HepG2 (cell line): Measurements from ENCODE around the gene CELSR2.

Experiments
- EZH2 ChIP-seq: conservative IDR thresholded peaks from 2 replicates; pipeline ENCODE4 v1.6.1; 2012; ENCODE audit warnings: mild to moderate bottlenecking, low read depth, low read length, moderate library complexity
- FOXM1 ChIP-seq: sonication (generic); formaldehyde crosslinking; IDR thresholded peaks from 2 replicates; pipeline ENCODE4 v1.5.0; 2020; ENCODE audit warnings: missing genetic modification reagents
- NFE2L1 ChIP-seq: sonication (generic); formaldehyde crosslinking; IDR thresholded peaks from 2 replicates; pipeline ENCODE4 v1.4.0; 2020; ENCODE audit warnings: missing genetic modification reagents, mild to moderate bottlenecking, borderline replicate concordance
- POLR2AphosphoS5 ChIP-seq: IDR thresholded peaks from 2 replicates; pipeline ENCODE4 v1.6.1; 2012; ENCODE audit warnings: low read depth, low read length
- TF ChIP-seq, protein P1 (sequence below): sonication (generic); formaldehyde crosslinking; IDR thresholded peaks from 2 replicates; pipeline ENCODE4 v1.5.0; 2020; ENCODE audit warnings: mild to moderate bottlenecking, missing genetic modification reagents, moderate library complexity
- TF ChIP-seq, protein P2 (sequence below): sonication (generic); formaldehyde crosslinking; IDR thresholded peaks from 2 replicates; pipeline ENCODE4 v1.5.0; 2020; ENCODE audit warnings: mild to moderate bottlenecking, missing genetic modification reagents, borderline replicate concordance

DNA sequence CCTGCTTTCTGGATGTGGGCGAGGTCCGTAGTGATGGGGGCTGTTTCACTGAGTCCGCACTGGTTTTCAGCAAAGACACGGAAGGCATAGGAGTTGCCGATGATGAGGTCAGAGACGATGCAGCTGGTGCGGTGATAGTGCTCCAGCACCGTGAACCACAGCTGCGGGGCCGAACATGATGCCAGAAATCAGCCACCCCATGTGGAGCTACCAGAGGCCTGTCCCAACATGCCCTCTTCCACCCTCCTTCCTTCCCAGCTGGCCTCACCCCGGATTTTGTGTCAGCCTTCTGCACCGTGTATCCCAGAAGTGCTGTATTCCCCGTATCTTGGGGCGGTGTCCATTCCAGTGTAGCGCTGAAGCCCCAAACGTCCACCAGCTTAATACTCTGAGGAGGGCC, 47.4 kb downstream of the CELSR2 start:
- TF ChIP-seq, protein P1, sequence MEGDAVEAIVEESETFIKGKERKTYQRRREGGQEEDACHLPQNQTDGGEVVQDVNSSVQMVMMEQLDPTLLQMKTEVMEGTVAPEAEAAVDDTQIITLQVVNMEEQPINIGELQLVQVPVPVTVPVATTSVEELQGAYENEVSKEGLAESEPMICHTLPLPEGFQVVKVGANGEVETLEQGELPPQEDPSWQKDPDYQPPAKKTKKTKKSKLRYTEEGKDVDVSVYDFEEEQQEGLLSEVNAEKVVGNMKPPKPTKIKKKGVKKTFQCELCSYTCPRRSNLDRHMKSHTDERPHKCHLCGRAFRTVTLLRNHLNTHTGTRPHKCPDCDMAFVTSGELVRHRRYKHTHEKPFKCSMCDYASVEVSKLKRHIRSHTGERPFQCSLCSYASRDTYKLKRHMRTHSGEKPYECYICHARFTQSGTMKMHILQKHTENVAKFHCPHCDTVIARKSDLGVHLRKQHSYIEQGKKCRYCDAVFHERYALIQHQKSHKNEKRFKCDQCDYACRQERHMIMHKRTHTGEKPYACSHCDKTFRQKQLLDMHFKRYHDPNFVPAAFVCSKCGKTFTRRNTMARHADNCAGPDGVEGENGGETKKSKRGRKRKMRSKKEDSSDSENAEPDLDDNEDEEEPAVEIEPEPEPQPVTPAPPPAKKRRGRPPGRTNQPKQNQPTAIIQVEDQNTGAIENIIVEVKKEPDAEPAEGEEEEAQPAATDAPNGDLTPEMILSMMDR (CRISPR knock-in tag) = no peak
- TF ChIP-seq, protein P2, sequence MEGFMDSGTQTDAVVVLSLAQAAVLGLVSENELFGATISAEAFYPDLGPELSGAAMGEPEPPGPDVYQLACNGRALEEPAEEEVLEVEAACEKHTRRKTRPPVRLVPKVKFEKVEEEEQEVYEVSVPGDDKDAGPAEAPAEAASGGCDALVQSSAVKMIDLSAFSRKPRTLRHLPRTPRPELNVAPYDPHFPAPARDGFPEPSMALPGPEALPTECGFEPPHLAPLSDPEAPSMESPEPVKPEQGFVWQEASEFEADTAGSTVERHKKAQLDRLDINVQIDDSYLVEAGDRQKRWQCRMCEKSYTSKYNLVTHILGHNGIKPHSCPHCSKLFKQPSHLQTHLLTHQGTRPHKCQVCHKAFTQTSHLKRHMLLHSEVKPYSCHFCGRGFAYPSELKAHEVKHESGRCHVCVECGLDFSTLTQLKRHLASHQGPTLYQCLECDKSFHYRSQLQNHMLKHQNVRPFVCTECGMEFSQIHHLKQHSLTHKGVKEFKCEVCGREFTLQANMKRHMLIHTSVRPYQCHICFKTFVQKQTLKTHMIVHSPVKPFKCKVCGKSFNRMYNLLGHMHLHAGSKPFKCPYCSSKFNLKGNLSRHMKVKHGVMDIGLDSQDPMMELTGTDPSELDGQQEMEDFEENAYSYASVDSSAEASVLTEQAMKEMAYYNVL = no peak
- TF ChIP-seq POLR2AphosphoS5 = no peak
- TF ChIP-seq NFE2L1 (CRISPR knock-in tag) = no peak
- TF ChIP-seq FOXM1 (CRISPR knock-in tag) = no peak
- no peak for TF ChIP-seq EZH2
